Mesenteric fat pad (tissue), 1 donor: ENCODE results near the gene MRPS22. TPM values are rescaled to one million over a fixed set of nuclear protein-coding genes. Genes with fewer than 3 reads are reported as not detected.
"Not testable (repeated sequence)": the region's sequence is repeated elsewhere in the genome, so short reads cannot be mapped to it uniquely, and the experiment has no call there.

Experiments
- DNase-seq: peaks from one replicate; pipeline ENCODE4 v3.0.0-alpha.2; 2020; ENCODE audit warnings: low spot score
- total RNA-seq: library from RNA; stranded (reverse); fragmentation: NEBNext Ultra II Directional; extraction: Animal tissue kit (Norgen Biotek cat#: 25700); gene quantifications from one replicate; pipeline ENCODE4 v1.2.1, GENCODE V29; 2021
- donor health status: DM: yes; HTN: yes; CAD: no.

The MRPS22 gene
- total RNA-seq, 1 donor from 2014 or later = 37.6 TPM

GRCh38 chr3:139332092-139332491 lies 11.7 kb upstream of the MRPS22 start:
- no peak for DNase-seq

- DNase-seq = not testable (repeated sequence)
Observed at GRCh38 chr3:139334675-139335074, 9.1 kb upstream of the MRPS22 start.

GRCh38 chr3:139338405-139338804 lies 5.4 kb upstream of the MRPS22 start:
- no peak for DNase-seq

GRCh38 chr3:139339219-139339906 lies 4.5 kb upstream of the MRPS22 start:
- no peak for DNase-seq

GRCh38 chr3:139340784-139341183 lies 3.0 kb upstream of the MRPS22 start:
- no peak for DNase-seq

- no peak for DNase-seq
Observed at GRCh38 chr3:139342054-139342453, 1.8 kb upstream of the MRPS22 start.

GRCh38 chr3:139346771-139347170 lies 3.0 kb downstream of the MRPS22 start:
- DNase-seq = no peak

GRCh38 chr3:139353920-139354556 lies 10.2 kb downstream of the MRPS22 start:
- DNase-seq = no peak

- DNase-seq = no peak
Observed at GRCh38 chr3:139354661-139355060, 10.8 kb downstream of the MRPS22 start.

GRCh38 chr3:139355476-139355875 lies 11.7 kb downstream of the MRPS22 start:
- no peak for DNase-seq

GRCh38 chr3:139355891-139356290 lies 12.1 kb downstream of the MRPS22 start:
- DNase-seq = no peak

- no peak for DNase-seq
Observed at GRCh38 chr3:139357899-139358298, 14.1 kb downstream of the MRPS22 start.

- DNase-seq = no peak
Observed at GRCh38 chr3:139358841-139359562, 15.2 kb downstream of the MRPS22 start.

- no peak for DNase-seq
Observed at GRCh38 chr3:139361276-139361675, 17.5 kb downstream of the MRPS22 start.

GRCh38 chr3:139364549-139364948 lies 20.7 kb downstream of the MRPS22 start:
- no peak for DNase-seq

GRCh38 chr3:139374099-139374498 lies 30.3 kb downstream of the MRPS22 start:
- DNase-seq = no peak

GRCh38 chr3:139377378-139377777 lies 33.6 kb downstream of the MRPS22 start:
- no peak for DNase-seq

GRCh38 chr3:139378587-139379241 lies 34.9 kb downstream of the MRPS22 start:
- DNase-seq = no peak

- DNase-seq = no peak
Observed at GRCh38 chr3:139380575-139380974, 36.8 kb downstream of the MRPS22 start.

- DNase-seq = not testable (repeated sequence)
Observed at GRCh38 chr3:139382291-139382690, 38.5 kb downstream of the MRPS22 start.

GRCh38 chr3:139388077-139388476 lies 44.3 kb downstream of the MRPS22 start:
- DNase-seq = no peak
